Measurements from ENCODE around the gene SPEM2.
"Not testable (repeated sequence)": the region's sequence is repeated elsewhere in the genome, so short reads cannot be mapped to it uniquely, and the experiment has no call there.

DNA sequence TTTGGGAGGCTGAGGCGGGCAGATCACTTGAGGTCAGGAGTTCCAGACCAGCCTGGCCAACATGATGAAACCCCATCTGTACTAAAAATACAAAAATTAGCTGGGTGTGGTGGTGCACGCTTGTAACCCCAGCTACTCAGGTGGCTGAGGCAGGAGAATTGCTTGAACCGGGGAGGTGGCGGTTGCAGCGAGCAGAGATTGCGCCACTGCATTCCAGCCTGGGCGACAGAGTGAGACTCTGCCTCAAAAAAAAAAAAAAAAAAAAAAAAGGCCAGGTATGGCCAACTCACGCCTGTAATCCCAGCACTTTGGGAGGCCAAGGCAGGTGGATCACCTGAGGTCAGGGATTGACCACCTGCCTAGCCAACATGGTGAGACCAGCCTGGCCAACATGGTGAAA, 49.4 kb downstream of the SPEM2 start:
- TF ChIP-seq POLR2A, POLR2AphosphoS5, SPI1, POU2F2, TAF1 (IDR thresholded peaks at IDR 0.05; ENCODE audit: low read depth, low read length): not testable (repeated sequence)

Data from GM12891 (cell line).